HUDEP-2 (cell line): Measurements from ENCODE around the gene NLK.
"Not testable (repeated sequence)": the region's sequence is repeated elsewhere in the genome, so short reads cannot be mapped to it uniquely, and the experiment has no call there.

Experiments
- DNase-seq, 76 experiments: peaks; one replicate each; lab custom pipeline; 2025; ENCODE audit not compliant: unreplicated experiment in 76 of 76; lab: John Stamatoyannopoulos, UW

NLK gene

DNA sequence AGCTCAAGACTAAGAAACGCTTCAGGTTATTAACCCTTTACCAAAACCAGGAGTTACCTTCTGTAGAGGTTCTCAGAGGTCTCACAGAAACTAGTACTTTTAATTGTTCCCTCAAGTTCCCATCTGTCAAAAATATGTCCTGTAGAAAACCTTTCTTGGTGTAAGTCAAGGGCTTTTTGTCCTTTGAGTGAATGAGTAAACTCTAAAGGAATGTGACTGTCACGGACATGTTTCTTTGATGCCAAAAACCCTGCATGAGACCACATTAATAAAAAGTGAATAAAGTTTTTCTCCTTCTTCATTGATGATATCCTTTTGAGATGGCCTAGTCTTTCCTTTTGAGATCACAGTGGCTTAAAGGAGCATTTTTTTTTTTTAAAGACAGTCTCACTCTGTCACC is 102.9 kb downstream of the NLK start:
- no peak for DNase-seq

DNA sequence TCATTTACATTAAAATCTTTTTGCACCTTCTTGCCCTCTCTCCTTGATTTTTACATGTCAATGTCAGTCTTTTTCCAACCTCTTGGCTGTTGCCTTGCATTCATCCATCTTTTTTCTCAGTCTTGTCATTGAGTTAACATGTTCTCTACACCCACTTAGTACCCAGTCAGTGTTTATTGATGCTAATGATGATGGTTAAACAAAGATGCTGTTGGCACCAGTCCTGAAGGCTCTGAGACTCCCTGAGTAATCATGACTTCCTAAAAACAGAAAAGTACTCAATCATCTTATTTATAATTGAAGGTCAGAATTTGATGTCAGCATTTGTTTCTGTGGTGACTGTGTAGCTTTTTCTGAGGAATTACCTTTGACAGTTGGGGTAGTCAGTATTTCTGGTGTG is 104.5 kb downstream of the NLK start:
- DNase-seq, result no peak

DNA sequence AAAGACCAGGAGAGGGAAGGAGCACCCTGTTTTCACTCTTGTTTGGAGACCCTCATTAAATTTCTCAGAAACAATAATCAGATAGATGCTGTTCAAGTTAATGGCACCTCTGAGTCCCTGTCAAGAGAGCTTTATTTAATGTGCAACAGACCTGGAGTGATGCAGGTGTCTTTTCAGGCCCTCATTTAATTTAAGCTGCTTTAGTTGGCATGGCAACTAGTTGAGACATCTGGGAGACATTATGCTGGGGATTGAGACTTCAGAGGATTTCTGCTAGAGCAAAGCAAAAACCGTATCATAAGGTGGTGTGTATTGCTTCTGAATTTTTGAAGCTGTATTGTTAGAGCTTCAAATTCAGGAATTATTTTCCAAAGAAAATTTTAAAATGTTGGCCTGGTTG is 108.5 kb downstream of the NLK start:
- DNase-seq, result no peak

DNA sequence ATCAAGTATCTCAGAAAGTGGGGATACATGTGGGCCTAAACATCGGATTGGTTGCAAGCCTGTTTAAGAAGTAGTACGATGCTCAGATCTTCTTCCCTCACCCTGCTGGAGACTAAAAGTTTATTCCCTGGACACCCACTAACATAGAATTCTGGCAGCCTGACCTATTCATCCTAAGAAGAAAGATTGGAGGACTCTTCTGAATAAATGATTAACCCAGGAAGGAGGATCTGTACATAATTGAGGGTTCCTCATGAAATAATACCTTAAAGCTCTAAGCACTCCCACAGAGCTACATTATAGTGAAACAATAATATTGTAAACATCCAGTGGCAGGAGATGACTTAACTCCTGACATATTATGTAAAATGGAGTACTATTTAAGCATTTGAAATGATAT is 111.7 kb downstream of the NLK start:
- DNase-seq, result no peak

DNA sequence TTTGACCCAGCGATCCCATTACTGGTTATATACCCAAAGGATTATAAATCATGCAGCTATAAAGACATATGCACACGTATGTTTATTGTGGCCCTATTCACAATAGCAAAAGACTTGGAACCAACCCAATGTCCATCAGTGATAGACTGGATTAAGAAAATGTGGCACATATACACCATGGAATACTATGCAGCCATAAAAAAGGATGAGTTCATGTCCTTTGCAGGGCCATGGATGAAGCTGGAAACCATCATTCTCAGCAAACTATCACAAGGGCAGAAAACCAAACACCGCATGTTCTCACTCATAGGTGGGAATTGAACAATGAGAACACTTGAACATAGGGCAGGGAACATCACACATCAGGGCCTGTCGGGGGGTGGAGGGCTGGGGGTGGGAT is 112.9 kb downstream of the NLK start:
- DNase-seq, result not testable (repeated sequence)

DNA sequence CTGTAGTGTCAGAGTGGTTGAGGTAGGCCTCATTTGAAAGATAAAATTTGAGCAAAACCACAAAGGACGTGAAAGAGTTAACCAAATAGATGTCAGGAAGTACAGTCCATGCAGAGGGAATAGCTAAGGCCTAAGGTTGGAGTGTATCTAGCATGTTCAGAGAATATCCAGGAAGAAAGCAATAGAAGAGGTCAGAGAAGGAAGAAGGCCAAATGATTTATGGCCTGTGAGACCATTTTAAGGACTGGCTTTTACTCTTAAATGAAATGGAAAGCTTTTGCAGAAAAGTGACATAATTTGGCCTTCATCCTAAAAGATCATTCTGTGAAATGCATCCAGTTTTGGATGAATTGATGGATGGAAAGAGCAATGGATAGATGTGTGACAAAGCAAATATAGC is 116.5 kb downstream of the NLK start:
- no peak for DNase-seq

DNA sequence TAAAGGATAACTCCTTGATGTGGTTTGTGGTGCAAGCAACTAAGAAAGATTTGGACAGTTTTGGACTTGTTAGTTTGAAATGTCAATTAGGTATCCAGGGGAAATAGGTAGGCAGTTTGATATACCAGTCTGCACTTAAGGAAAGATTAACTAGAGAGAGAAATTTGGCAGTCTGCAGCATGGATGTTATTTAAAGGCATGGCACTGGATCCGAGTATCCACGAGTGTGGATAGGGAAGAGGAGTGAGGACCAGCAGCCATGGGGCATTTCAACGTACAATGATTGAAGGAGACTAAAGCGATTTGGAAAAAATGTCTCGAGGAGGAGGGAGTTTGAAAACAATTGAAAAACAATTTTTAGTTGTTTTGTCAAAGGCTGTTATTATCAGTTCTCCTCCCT is 117.4 kb downstream of the NLK start:
- no peak for DNase-seq

DNA sequence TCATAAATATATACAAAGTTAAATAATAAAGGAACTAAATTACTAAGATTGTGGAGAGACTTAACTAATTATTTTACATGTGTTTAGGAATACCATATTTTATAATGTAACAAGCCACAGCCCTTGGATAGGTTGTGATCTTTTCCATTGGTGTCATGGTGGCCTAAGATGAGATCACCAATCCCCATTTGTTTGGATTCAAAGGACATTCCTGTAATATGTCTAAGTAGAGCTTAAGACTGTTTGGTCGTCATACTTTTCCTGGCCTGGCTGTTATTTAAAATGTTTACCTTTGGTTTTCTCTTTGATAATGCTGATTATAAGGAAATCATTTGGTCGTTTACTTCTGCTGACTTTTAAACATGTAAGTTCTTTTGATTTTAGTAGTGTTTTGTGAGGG is 118.1 kb downstream of the NLK start:
- DNase-seq, result no peak

DNA sequence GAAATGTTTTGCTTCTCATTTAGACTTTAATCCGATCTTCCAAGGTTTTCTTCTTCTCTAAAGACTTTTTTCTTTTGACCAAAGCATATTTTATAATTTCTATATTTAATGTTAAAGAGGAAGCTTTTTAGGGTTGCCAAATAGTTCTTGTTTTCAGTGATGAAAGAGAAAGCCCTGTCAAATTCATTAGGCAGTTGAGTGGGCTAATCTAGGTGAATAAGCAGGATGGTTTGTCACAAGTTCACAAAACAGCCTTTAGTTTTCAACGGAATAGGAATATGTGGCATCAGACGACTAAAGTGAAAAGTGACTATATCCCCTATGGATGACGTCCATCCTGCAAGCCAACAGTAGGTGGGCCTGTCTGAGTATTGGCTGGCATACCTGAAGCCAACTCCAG is 118.8 kb downstream of the NLK start:
- no peak for DNase-seq

DNA sequence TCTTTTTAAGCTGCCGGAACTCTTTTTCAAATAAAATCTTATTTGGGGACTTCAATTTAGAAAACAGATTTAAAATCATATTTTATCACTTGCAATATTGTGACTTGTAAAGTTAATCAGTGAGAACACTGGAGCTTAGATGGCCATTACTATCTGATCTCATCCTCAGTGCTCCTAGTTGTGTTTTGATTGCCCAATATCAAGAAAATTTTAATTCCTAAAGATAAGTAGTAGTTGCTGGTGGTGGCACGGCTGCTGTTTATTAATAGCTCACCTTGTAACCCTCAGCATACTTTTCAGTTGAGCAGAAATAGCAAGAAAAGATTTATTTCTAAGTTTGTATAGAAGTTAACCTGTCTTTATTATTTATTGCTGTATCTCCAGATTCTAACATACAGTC is 124.0 kb downstream of the NLK start:
- DNase-seq, result no peak

DNA sequence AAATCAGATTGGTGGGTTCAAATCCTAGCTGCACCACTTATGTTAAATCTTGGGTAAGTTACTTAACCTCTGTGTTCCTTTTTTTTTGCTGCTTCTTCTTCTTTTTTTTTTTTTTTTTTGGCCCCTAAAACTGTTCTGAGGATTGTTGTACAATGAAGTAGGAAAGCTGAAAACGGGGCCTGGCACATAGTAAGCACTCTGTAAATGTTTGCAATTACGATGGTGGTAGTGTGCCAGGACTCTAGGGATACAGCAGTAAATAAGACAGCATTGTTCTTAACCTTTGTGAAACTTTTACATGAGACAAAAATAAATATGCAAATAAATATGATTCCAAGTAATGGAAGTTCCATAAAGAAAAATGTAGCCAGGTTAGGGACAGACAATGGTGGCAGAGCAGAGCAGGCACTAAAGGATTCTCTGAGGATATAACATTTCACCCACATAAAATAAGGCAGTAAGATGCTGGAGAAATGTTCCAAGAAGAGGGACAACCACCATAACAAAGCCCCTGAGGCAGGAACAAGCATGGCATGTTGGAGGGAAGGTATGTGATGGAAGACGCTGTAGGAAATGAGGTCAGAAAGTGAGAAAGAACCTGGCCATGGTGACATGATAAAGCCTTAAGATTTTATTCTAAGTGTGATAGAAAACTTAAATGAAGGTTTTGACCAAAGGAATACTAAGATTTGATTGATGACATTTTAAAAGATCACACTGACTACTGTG is 127.3 kb downstream of the NLK start:
- no peak for DNase-seq

DNA sequence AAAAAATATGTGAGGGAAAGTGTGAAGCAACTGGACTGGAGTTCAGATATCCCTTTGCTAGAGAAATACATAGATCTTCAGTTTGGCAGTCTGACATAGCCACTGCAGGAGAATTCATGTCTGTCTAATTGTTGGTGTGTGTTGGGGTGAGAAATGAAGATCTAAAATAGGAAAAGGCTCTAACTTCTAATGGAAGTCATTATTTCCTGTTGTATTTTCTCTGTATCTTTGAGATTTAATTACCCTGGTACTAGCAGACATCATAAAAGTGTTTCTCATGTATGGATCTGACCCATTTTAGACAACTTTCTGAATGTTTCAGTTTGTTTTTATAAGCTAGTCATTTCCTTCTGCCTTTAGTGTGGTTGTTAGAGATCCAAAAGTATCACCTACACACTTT is 128.3 kb downstream of the NLK start:
- DNase-seq, result no peak

DNA sequence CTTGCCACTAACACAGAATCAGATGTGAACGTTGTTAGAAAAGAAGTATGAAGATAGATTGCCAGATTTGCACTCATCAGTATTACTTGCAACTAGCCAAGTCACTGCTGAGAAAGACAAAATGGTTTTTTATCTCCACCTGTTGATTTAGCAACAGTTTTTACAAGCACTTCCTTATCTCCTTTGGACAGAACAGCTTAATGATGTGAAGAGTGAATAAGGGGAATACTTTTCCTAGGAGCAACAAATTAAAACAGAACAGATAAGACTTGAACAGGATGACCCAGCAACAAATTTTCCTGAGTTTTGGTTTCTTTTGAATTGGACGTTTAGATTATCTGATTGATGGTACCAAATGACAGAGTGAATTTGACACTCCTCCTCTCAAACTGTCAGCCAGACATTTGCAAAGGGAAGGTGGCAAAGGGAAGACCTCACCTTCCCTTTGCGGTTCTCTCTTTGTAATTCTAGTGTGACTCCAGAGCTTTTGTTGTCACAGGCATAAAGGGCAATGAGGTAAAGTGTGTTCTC is 130.6 kb downstream of the NLK start:
- peak in 37 of 76 experiments; percentile 22 to 91 (median 68) for DNase-seq

DNA sequence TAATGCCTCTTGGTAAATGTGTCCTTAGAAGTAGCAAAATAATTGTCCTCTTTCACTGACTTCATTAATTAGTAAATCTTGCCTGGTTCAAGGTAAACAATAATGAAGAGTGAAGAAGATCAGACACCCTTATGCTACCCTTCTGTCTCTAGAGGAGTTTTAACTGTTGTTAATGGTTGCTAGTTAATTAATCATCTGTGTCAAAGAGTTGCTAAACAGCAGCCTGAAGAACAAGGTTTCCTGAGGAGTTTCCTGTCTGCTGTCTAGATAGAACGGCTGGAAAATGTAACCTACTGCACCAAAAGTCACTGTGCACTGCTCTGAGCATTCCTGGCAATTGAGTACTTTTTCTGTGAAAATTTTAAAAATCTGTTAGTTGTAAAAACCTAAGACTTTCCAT is 131.3 kb downstream of the NLK start:
- DNase-seq, result no peak

DNA sequence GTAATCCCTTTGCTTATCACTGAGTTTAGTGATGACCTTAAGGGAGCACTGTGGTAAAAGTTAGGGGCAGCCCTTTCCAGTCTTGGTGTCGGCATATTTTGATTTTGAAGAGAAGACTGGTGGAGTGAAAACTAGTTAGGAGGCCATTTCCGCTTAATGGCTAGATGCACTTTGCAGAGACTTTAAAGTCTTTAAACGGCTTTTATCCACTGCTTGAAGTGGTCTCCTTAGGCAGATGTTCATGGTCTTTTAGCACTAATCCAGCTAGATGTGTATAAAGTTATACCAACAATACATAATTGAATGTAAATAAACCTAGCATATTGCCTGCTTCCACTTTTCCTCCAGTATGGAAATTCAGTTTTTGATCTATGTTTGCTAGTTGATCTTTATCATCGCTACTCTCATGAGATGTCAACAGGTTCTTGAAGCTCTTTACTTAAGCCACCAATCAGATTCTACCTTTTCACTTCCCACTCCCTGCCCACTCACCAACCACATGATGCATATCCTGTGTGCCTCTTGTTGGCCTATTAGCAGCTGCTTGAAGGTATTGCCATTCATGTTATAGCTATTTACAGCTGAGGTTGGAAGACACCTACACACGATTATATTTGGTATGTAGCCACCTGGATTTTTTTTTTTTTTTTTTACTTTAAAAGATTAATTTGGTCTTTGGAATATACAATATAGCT is 132.0 kb downstream of the NLK start:
- DNase-seq, result peak in 4 of 76 experiments; percentile 8 to 44 (median 16)

DNA sequence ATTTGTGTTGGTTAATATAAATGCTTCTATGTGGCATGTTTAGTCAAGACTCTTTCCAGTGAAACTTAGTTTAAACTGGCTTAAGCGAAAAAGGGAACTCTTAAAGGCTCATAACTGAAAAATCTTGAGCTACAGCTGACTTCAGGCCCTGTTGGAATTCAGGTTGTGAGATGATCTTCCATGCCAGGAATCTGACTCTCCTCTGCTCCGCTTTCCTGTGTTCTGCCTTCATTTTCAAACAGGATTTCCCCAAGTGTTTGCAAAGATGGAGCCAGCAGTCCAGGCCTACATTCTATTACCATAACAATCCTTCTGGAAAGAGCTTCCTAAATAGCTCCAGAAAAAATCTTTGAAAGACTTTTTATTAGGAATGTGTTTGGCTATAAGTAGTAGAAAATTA is 134.9 kb downstream of the NLK start:
- DNase-seq, result no peak

DNA sequence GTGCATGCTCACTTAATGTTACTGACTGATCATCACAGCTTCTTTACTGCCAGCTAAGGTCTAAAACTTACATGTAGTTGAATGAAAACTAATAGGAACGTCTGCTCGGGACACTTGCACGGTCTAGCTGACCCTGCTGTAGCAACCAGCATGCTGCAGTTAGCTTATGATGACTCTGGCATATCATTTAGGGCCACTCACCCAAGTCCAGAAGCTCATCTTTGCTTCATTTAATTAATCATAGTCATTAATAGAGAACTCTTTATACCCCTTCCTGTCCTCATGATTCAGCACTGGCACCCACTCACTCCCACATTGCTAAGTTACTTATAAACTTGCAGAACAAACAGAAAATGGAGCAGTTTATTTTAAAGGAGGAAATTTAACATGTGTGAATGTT is 136.3 kb downstream of the NLK start:
- DNase-seq, result no peak

DNA sequence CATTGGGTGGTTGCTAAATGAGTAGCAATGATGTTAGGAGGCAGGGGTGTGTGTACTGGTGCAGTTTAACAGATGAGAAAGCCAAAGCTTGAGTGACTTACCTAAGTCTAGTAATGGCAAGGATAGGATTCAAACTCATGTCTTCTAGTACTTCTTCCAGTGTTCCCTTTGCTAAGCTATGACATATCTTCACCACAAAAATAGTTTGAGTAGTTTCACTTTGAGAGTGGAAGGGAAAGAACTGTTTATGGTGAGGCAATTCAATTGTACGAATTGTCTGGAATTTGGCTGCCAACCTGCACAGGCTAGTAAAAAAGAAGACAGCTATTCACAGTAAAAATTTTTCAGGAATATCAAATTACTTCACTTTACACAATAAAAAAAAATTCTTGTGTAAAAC is 138.0 kb downstream of the NLK start:
- DNase-seq, result no peak

DNA sequence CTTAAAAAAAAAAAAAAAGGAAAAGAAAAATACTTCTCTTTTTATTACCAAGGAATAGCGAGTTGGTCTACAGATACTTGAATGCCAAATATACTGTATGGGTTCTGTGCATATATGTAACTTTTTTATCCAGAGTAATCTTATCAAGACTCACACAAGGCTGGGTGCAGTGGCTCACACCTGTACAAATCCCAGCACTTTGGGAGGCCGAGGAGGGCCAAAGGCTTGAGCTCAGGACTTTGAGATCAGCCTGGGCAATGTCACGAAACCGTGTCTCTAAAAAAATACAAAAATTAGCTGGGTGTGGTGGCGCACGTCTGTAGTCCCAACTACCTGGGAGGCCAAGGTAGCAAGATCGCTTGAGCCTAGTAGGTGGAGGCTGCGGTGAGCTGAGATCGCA is 139.1 kb downstream of the NLK start:
- DNase-seq, result no peak

DNA sequence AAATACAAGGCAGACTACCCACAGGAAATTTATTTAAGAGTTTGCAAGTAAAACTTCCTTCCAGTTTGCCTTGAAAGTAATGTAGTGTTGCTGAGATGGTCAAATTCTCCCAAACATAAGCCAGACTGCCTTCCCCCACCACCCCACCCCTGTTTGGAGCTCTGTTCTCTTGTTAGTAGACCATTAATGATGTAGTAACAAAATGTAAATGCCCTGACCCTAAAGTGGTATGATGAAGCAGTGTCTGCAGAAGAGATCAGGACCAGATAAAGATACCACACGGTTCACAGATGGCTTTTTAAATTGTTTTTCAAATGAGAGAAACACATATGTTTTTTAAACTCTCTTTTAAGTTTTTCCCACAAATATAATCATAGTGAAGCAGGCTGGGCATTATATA is 140.1 kb downstream of the NLK start:
- DNase-seq, result no peak

DNA sequence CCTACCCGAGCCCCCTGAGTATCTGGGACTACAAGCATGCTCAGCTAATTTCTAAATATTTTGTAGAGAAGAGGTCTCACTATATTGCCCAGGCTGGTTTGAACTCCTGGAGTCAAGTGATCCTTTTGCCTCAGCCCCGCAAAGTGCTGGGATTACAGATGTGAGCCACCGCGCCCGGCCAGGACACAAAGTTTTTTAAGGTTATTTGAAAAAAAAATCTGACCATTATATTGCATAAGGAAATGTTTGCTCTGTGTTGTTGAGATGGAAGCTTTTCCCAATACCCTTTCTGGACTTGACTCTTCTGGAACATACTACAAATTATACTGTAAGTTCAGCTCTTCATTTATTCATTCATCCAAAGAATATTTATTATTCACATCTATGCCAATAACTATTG is 143.2 kb downstream of the NLK start:
- DNase-seq, result no peak

DNA sequence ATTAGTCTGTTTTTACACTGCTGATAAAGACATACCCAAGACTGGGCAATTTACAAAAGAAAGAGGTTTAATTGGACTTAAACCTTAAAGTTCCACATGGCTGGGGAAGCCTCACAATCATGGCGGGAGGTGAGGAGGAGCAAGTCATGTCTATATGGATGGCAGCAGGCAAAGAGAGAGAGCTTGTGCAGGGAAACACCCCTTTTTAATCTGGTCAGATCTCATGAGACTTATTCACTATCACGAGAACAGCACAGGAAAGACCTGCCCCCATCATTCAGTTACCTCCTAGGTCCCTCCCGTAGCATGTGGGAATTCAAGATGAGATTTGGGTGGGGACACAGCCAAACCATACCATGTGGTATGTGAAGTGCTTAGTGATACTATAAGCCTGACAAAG is 144.0 kb downstream of the NLK start:
- DNase-seq, result peak in 3 of 76 experiments; percentile 11 to 15 (median 13)
